ENCODE data around the gene CBR3.

DNA sequence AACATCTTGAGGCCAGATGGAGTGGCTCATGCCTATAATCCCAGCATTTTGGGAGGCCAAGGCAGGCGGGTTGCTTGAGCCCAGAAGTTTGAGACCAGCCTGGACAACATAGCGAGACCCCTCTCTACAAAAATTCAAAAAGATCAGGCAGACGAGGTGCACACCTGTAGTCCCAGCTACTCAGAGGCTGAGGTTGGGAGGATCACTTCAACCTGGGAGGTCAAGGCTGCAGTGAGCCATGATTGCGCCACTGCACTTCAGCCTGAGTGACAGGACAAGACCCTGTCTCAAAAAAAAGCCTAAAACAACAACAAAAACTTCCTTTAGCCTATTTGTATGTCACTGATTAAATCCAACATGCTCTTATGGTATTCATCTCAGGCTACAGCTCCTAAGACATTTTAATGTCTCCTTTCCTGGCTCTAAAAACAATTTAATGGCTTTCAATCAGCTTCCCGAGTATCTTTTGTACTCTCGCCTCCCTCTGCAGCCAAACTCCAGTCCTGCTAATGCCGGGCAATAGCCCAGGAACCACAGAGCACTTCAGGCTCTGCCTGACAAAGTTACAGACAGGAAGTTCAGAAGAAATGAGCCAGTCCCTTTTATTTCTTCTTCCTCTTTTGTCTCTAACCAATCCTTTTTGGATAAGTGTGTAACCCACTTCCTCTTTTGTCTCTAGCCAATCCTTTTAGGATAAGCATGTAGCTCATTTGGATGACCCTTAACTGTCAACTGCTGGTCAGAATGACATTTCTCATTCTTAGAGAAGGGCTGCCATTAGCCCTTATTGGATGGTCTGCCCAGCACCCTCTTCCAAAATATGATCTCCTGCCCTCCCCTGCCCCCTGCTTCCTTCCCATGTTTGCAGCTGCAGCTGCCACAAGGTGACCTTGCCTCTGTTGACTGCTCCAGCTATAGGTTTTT, 15.2 kb downstream of the CBR3 start:
- TF ChIP-seq POLR2AphosphoS5 (IDR thresholded peaks at IDR 0.05; ENCODE audit: low read depth, low read length) (0 out of 2 replicates have a peak, but pooled peaks have one; percentile 34), POLR2A (IDR thresholded peaks at IDR 0.05; ENCODE audit: low read depth, low read length) (peak; percentile 58), TAF1 (IDR thresholded peaks at IDR 0.05; ENCODE audit: low read depth, low read length) (peak; percentile 26; the same call in 1 of the 2 replicates)

All from GM12891 (cell line).